ENCODE data around the gene EIF1B.

DNA sequence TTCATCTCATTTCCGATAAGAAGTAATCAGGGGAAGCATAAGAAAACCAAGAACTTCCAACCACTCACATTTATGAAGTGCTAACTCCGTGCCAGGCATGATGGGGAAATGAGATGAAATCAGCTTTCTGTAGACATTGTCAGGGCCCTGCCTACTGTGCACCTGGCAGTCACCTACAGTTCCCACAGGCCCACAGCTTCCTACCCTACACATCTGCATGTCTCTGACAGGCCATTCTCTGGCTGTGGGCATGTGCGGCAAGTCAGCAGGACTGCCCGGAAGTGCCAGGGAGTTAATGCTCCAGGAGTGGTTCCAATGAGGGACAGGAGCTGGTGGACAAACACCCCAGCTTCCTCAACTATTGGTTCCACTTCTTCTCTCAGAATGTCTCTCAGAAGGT is 24.3 kb downstream of the EIF1B start:
- TF ChIP-seq, protein P1, sequence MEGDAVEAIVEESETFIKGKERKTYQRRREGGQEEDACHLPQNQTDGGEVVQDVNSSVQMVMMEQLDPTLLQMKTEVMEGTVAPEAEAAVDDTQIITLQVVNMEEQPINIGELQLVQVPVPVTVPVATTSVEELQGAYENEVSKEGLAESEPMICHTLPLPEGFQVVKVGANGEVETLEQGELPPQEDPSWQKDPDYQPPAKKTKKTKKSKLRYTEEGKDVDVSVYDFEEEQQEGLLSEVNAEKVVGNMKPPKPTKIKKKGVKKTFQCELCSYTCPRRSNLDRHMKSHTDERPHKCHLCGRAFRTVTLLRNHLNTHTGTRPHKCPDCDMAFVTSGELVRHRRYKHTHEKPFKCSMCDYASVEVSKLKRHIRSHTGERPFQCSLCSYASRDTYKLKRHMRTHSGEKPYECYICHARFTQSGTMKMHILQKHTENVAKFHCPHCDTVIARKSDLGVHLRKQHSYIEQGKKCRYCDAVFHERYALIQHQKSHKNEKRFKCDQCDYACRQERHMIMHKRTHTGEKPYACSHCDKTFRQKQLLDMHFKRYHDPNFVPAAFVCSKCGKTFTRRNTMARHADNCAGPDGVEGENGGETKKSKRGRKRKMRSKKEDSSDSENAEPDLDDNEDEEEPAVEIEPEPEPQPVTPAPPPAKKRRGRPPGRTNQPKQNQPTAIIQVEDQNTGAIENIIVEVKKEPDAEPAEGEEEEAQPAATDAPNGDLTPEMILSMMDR (IDR thresholded peaks at IDR 0.05 in 2 of 3, conservative IDR thresholded peaks at IDR 0.05 in 1 of 3; ENCODE audit: control insufficient read depth in 2 of 3, extremely low read depth in 1 of 3, insufficient read depth in 1 of 3, low read depth in 3 of 3, low read length in 3 of 3): no peak
- TF ChIP-seq RUNX3 (IDR thresholded peaks at IDR 0.05; ENCODE audit: low read length): no peak
- TF ChIP-seq, protein P2, sequence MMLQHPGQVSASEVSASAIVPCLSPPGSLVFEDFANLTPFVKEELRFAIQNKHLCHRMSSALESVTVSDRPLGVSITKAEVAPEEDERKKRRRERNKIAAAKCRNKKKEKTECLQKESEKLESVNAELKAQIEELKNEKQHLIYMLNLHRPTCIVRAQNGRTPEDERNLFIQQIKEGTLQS (IDR thresholded peaks at IDR 0.05; ENCODE audit: borderline replicate concordance, extremely low read depth, low read depth, low read length): no peak

All from GM12878 (cell line).